Lower lobe of right lung (tissue), 2 donors: ENCODE results near the gene RASSF6. TPM values are rescaled to one million over a fixed set of nuclear protein-coding genes. Genes with fewer than 3 reads are reported as not detected.

ENCODE experiments used
- ATAC-seq, 2 donors: fragments of 200-7000 bp; cut with Tn5 transposase; one replicate each; pipeline ENCODE4 v1.9.1; 2020 to 2022; ENCODE audit warnings: mild to moderate bottlenecking in 2 of 2, moderate library complexity in 2 of 2
- DNase-seq: peaks from one replicate; pipeline ENCODE4 v3.0.0-alpha.2; 2020
- H3K27ac ChIP-seq: fragments of 200-600 bp; one replicate; pipeline ENCODE4 v1.8.0; 2022
- H3K27me3 ChIP-seq: fragments of 200-600 bp; one replicate; pipeline ENCODE4 v1.8.0; 2022; ENCODE audit warnings: low read depth
- H3K36me3 ChIP-seq: fragments of 200-600 bp; one replicate; pipeline ENCODE4 v1.8.0; 2022; ENCODE audit warnings: mild to moderate bottlenecking
- H3K4me1 ChIP-seq: fragments of 200-600 bp; one replicate; pipeline ENCODE4 v1.8.0; 2022
- H3K4me3 ChIP-seq: fragments of 200-600 bp; one replicate; pipeline ENCODE4 v1.8.0; 2022; ENCODE audit warnings: mild to moderate bottlenecking
- H3K9me3 ChIP-seq: fragments of 200-600 bp; one replicate; pipeline ENCODE4 v1.8.0; 2022
- CTCF ChIP-seq: fragments of 200-600 bp; IDR thresholded peaks from one replicate; pipeline ENCODE4 v1.8.0; 2022; ENCODE audit warnings: antibody characterized with exemption, mild to moderate bottlenecking
- intact Hi-C: fragments of 100-400 bp; cut with DNase I; formaldehyde crosslinking; loops from one replicate; pipeline ENCODE4 v1.11.0; 2022
- total RNA-seq: library from RNA; stranded (reverse); fragmentation: NEBNext Ultra II Directional; extraction: Animal tissue kit (Norgen Biotek cat#: 25700); gene quantifications from one replicate; pipeline ENCODE4 v1.2.1, GENCODE V29; 2021
- donor health status: DM: no; HTN: yes; CAD: no; lungs with severe emphysema.

The RASSF6 gene
- total RNA-seq, 1 donor from 2014 or later, result 1.9 TPM

GRCh38 chr4:73593631-73594241, 26.5 kb downstream of the RASSF6 start:
- peaks cover 8% of the 10 kb centered on the region for H3K4me1 ChIP-seq
- H3K36me3 ChIP-seq, result no peaks in the 10 kb centered on the region
- no peaks in the 10 kb centered on the region for H3K9me3 ChIP-seq
- intact Hi-C loops, result no loop called here
- peak; percentile 46 for TF ChIP-seq CTCF
- DNase-seq (no peak), ATAC-seq (no peak)
- no peaks in the 10 kb centered on the region for H3K27me3 ChIP-seq
- no peak overlapping the region for H3K4me3 ChIP-seq
- no peak overlapping the region for H3K27ac ChIP-seq

GRCh38 chr4:73589887-73590801, 30.1 kb downstream of the RASSF6 start:
- no peak for DNase-seq

GRCh38 chr4:73589261-73589847, 30.9 kb downstream of the RASSF6 start:
- intact Hi-C loops, result no loop called here
- H3K9me3 ChIP-seq, result no peaks in the 10 kb centered on the region
- no peak for TF ChIP-seq CTCF
- DNase-seq (no peak), ATAC-seq (peak; percentile 29 to 65)
- no peaks in the 10 kb centered on the region for H3K36me3 ChIP-seq
- H3K27me3 ChIP-seq, result no peaks in the 10 kb centered on the region
- H3K27ac ChIP-seq, result no peak overlapping the region
- H3K4me1 ChIP-seq, result peaks cover 4% of the 10 kb centered on the region
- no peak overlapping the region for H3K4me3 ChIP-seq

More at GRCh38 chr4:73589887-73590801, 30.1 kb downstream of the RASSF6 start:
- H3K36me3 ChIP-seq, result no peaks in the 10 kb centered on the region
- H3K9me3 ChIP-seq, result no peaks in the 10 kb centered on the region
- H3K27me3 ChIP-seq, result no peaks in the 10 kb centered on the region
- ATAC-seq, result peak; percentile 45 to 81
- no peak overlapping the region for H3K4me3 ChIP-seq
- no peak overlapping the region for H3K27ac ChIP-seq
- intact Hi-C loops, result no loop called here
- no peak for TF ChIP-seq CTCF
- H3K4me1 ChIP-seq, result peaks cover 4% of the 10 kb centered on the region

GRCh38 chr4:73588613-73589012, 31.6 kb downstream of the RASSF6 start:
- peaks cover 4% of the 10 kb centered on the region for H3K4me1 ChIP-seq
- H3K4me3 ChIP-seq, result no peak overlapping the region
- no peak overlapping the region for H3K27ac ChIP-seq
- no peaks in the 10 kb centered on the region for H3K36me3 ChIP-seq
- H3K9me3 ChIP-seq, result no peaks in the 10 kb centered on the region
- no peak for TF ChIP-seq CTCF
- ATAC-seq (no peak), DNase-seq (no peak)
- no peaks in the 10 kb centered on the region for H3K27me3 ChIP-seq
- intact Hi-C loops, result no loop called here

GRCh38 chr4:73586666-73587065, 33.6 kb downstream of the RASSF6 start:
- peaks cover 4% of the 10 kb centered on the region for H3K4me1 ChIP-seq
- ATAC-seq, result no peak
- H3K27me3 ChIP-seq, result no peaks in the 10 kb centered on the region

More at GRCh38 chr4:73586666-73587065, 33.6 kb downstream of the RASSF6 start:
- H3K27ac ChIP-seq, result no peak overlapping the region
- TF ChIP-seq CTCF, result no peak
- H3K9me3 ChIP-seq, result no peaks in the 10 kb centered on the region
- no peak for DNase-seq
- intact Hi-C loops, result no loop called here
- no peaks in the 10 kb centered on the region for H3K36me3 ChIP-seq
- H3K4me3 ChIP-seq, result no peak overlapping the region
